SK-N-MC (cell line): ENCODE results near the gene NRARP.

Experiments
- DNase-seq: peaks from one replicate; pipeline ENCODE4 v3.0.0-alpha.2; 2011; ENCODE audit warnings: low read depth, low spot score
- H3K27ac ChIP-seq: fragments of 200-600 bp; sonication (generic); 2 replicates; pipeline ENCODE4 v1.5.1; 2016; ENCODE audit warnings: mixed run types
- H3K36me3 ChIP-seq: fragments of 200-600 bp; sonication (generic); 2 replicates; pipeline ENCODE4 v1.6.1; 2017; ENCODE audit warnings: antibody characterized with exemption, low read length, mixed read lengths; ENCODE audit not compliant: insufficient read depth
- H3K4me3 ChIP-seq: fragments of 200-600 bp; sonication (generic); 2 replicates; pipeline ENCODE4 v1.5.1; 2016
- H3K9ac ChIP-seq: fragments of 200-600 bp; sonication (generic); 2 replicates; pipeline ENCODE4 v1.8.0; 2017; ENCODE audit warnings: mixed run types, mixed read lengths; ENCODE audit not compliant: insufficient read length
- H3K9me3 ChIP-seq: fragments of 200-600 bp; sonication (generic); 2 replicates; pipeline ENCODE4 v1.6.1; 2017; ENCODE audit warnings: low read depth, mild to moderate bottlenecking, antibody characterized with exemption, low read length, moderate library complexity, mixed read lengths
- EZH2 ChIP-seq: fragments of 200-600 bp; sonication (generic); IDR thresholded peaks from one replicate; pipeline ENCODE4 v1.6.1; 2017; ENCODE audit warnings: antibody characterized with exemption
- FOXP2 ChIP-seq: optimal IDR thresholded peaks from 2 replicates; pipeline ENCODE3; 2011; ENCODE audit warnings: mild to moderate bottlenecking, moderate library complexity; ENCODE audit not compliant: insufficient read depth; ENCODE audit errors: extremely low read length, control extremely low read depth
- POLR2AphosphoS5 ChIP-seq: IDR thresholded peaks from 2 replicates; pipeline ENCODE4 v1.6.1; 2012; ENCODE audit warnings: mild to moderate bottlenecking, low read depth, low read length, borderline replicate concordance

NRARP gene

DNA sequence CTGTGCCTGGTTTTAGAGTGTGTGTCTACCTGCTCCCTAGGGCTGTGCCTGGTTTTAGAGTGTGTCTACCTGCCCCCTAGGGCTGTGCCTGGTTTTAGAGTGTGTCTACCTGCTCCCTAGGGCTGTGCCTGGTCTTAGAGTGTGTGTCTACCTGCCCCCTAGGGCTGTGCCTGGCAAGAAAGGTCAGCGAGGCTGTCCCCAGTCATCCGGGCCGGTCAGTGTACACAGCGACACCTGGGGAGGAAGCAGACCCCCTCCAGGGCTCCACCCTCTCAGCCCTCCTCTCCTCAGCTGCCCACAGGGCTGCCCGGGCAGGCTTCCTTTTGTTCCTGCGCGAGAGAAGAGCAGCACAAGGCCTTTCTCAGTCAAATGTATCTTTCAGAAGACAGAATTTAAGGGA lies 4.1 kb downstream of the NRARP start:
- no peak for DNase-seq
- Histone ChIP-seq H3K9ac (no peak overlapping the region), H3K4me3 (no peak overlapping the region), H3K36me3 (no peaks in the 10 kb centered on the region), H3K27ac (no peak overlapping the region), H3K9me3 (no peaks in the 10 kb centered on the region; the same call in 1 of the 2 replicates)
- TF ChIP-seq EZH2 (no peak), FOXP2 (no peak), POLR2AphosphoS5 (no peak)

DNA sequence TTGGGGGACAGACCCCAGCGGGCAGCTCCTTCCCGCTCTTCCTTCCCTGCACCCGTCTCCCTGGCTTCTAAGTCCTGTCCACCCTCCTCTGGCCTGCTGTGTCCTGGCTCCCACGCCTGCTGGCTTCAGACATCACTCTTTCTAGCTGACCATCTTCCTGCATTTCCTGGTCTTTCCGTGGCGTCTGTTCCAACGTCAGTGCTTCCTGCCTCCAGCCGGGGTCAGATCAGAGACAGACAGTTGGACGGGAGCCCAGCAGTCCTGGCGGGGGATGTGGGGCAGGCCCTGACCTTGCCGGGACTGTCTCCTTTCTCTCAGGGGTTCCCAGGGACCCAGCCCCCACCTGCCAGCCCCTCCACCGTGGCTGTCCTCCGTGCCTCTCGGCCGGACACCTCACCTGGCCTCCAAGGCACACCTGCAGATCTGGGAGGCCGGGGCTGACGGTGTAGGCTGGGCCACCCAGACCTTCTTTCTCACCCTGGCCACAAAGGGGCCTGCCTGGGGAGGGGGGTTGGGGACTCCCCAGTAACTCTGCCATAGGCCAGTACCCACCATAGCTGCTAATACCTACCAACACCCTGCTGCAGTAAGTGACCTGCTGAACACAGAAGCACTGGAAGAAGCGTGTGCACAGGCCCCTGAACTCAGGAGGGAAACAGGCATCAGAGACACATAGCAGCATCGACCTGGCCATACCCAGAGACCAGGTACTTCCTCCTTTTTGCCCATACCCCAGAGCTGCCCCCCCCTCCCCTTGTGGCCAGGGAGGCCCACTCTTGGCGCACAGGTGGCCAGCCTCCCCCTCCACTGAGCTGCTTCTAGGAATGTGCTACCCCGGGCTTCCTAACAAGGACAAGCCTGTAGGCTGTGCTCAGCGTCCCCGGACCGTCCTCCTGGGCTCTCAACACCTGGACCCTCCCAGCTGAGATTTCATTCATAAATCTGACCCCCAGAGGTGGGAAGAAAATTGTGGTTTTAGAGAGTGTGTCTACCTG lies 5.1 kb downstream of the NRARP start:
- Histone ChIP-seq H3K4me3 (no peak overlapping the region), H3K27ac (no peak overlapping the region), H3K36me3 (no peaks in the 10 kb centered on the region), H3K9ac (no peak overlapping the region), H3K9me3 (no peaks in the 10 kb centered on the region; the same call in 1 of the 2 replicates)
- no peak for DNase-seq
- TF ChIP-seq EZH2 = no peak
- TF ChIP-seq FOXP2 = no peak
- TF ChIP-seq POLR2AphosphoS5 = no peak

DNA sequence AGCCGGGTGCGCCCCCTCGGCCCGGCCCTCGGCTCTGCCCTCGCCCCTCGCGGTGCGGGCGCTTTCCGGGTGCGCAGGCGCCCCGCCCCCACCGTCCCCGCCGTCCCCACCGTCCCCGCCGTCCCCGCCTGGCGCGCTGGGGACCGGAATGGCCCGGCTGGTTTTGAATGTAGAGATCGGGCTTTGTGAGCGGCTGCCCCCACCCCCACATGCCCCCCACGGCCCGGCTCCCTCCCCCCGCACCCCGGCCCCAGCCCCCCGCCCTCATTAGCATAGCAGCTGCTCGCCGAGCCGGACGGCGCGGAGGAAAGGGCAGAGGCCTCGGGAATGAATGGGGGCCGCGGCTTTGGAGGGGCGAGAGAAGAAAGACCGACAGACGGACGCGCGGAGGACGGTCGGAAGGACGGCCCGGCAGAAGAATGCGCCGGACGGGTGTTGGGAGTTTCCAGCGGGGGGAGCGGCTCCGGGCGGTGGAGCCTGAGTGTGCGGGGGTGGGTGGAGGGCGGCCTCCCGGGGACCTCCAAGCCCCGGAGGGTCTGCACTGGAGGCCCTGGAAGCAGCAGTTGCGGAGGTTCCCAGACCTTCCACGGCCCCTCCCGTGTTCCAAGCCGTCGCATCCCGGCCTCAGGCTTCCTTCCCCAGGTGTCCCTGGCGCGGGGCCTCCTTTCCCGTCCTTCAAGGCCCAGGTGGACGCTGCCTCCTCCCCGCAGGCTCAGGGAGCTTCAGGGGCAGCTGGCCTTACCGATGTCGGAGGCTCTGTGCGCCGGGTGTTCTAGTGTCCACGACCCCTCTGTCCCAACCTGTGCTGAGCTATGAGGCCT lies 6.0 kb downstream of the NRARP start:
- H3K9ac ChIP-seq = no peak overlapping the region
- peak overlapping the region; percentile 60; the same call in 1 of the 2 replicates for H3K4me3 ChIP-seq
- no peak for TF ChIP-seq FOXP2
- no peaks in the 10 kb centered on the region for H3K36me3 ChIP-seq
- H3K9me3 ChIP-seq = no peaks in the 10 kb centered on the region; the same call in 1 of the 2 replicates
- no peak for DNase-seq
- H3K27ac ChIP-seq = no peak overlapping the region

DNA sequence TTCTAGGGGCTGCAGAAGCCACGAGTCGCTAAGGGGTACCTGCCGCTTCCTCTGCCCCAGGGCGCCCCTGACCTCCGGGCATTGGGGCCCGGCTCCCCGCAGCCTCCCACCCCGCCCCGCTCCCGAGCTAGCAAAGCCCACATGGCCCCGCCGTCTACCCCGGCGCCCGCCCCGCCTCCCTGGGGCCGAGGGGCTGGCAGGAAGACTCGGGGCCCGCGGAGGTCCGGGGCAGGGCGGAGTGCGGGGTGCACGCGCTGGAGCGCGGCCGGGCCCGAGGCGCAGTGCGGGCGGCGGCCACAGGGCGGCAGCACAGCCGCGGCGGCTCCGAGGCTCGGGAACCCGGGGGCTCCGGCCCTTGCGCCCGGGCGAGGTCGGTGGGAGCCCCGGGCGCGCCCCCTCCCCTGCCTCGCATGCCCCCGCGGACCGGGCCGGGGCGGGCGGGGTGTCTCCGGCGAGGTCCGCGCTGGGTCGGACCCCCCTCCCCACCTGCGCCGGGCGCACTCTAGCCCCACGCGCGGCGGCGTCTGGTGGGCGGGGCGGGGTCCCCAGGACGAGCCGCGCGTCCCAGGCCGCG lies 6.7 kb downstream of the NRARP start:
- Histone ChIP-seq H3K4me3 (peak overlapping the region; percentile 60), H3K27ac (no peak overlapping the region), H3K9ac (no peak overlapping the region), H3K9me3 (no peaks in the 10 kb centered on the region; the same call in 1 of the 2 replicates), H3K36me3 (no peaks in the 10 kb centered on the region)
- no peak for DNase-seq
- no peak for TF ChIP-seq FOXP2
- no peak for TF ChIP-seq EZH2
- no peak for TF ChIP-seq POLR2AphosphoS5

DNA sequence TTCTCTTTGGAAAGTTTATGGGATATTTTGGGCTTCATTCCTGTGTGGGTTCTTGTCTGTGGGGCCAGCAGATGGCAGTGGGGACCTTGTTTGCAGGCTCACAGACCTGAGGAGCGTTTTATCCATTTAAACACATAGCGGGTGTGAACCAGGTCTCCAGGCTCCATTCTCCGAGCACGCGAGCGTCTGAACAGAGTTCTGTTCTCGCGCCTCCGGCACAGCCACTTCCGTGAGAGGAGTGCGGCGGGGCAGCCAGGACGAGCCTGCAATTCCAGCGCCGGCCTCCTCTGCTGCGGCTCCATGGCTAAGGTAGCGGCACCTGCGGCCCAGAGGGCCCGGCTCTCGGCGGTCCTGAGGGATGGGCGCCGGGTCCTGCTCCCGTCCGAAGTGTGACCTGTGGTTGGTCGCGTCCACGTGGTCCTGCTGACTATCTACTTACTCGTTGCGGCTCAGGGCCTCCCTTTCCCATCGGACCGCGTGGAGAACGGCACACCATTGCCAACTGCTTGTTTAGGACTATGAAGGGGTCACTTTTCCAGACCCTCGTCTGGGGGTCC lies 7.3 kb downstream of the NRARP start:
- no peak overlapping the region for H3K27ac ChIP-seq
- H3K4me3 ChIP-seq = peak overlapping the region; percentile 60
- H3K36me3 ChIP-seq = no peaks in the 10 kb centered on the region
- no peak for TF ChIP-seq EZH2
- no peak for TF ChIP-seq FOXP2
- TF ChIP-seq POLR2AphosphoS5 = no peak
- DNase-seq = no peak
- no peak overlapping the region for H3K9ac ChIP-seq
- H3K9me3 ChIP-seq = no peaks in the 10 kb centered on the region; the same call in 1 of the 2 replicates

DNA sequence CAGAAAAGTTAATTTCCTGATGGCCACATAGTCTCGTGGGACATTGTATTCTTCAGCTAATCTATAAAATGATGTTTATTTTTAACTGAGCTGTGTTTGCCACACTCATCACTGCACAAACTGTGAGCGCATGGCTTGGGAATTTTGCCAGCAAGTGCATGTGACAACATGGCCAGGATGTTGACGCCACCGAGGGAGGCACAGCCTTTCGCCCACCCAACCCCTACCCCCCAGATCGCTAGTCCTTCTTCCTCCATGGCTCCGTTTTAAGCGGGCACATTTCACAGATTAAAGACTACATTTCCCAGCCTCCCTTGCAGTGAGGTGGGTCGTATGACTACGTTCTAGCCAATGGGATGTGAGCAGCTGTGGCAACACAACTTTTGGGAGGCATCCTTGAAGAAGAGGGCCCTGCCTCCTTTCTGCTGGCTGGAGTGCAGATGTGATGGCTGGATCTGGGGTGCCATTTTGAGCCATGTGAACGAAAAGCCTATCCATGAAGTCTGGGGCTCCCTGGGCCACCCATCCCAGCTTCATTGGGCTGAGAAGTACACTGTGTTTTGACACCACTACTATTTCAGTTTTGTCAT lies 7.9 kb downstream of the NRARP start:
- Histone ChIP-seq H3K9me3 (no peaks in the 10 kb centered on the region; the same call in 1 of the 2 replicates), H3K36me3 (no peaks in the 10 kb centered on the region), H3K9ac (no peak overlapping the region), H3K27ac (no peak overlapping the region), H3K4me3 (no peak overlapping the region)
- DNase-seq = no peak
- no peak for TF ChIP-seq POLR2AphosphoS5
- no peak for TF ChIP-seq EZH2
- TF ChIP-seq FOXP2 = no peak

DNA sequence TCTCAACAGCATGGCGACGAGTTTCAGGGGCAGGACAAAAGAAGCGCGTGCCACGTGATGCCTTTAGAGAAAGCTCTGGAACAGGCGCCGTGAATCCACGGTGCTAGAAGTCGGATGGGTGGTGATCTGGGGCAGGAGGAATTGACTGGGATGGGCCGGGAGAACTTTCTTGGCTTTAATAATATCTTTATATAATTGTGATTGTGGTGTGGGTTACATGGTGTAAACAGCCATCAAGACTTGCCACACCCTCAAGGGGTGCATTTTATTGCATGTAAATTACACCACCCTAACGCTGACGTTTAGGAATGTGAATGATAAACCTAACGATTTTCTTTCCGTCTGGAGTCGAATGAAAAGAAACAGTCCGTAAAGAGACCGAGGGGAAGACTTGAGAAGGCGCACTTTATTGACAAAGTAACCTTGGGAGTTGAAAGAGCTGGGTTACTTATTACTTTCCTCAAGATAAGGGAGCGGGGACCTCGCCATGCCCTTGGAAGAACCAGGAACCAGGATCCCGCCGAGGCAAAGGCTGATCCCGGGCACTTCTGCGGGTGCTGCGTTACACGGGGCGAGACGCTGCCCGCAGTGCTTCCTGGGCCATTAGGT lies 8.5 kb downstream of the NRARP start:
- Histone ChIP-seq H3K27ac (no peak overlapping the region), H3K9ac (no peak overlapping the region), H3K9me3 (no peaks in the 10 kb centered on the region; the same call in 1 of the 2 replicates), H3K36me3 (no peaks in the 10 kb centered on the region), H3K4me3 (no peak overlapping the region)
- no peak for DNase-seq
- TF ChIP-seq EZH2 (no peak), POLR2AphosphoS5 (no peak), FOXP2 (no peak)

DNA sequence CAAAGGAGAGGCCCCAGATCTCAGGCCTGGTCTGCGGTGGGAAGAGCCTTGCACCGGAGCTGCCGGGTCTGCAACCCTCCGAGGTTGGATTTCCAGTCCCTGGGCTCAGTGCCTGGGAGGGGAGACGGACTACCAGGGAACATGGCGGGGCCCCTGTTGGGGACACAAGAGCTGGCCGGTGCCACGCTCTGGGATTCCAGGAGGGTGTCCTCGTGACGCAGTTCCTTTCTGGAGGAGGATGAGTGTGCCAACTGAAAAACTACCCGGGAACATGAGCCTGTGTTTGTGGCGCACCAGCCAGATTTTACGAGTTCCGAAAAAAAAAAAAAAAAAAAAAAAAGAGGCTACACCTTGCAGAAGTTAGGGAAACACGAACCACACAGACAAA lies 9.0 kb downstream of the NRARP start:
- no peak overlapping the region for H3K27ac ChIP-seq
- H3K9ac ChIP-seq = no peak overlapping the region
- no peak for DNase-seq
- TF ChIP-seq EZH2 (no peak), FOXP2 (no peak), POLR2AphosphoS5 (no peak)
- H3K4me3 ChIP-seq = no peak overlapping the region
- H3K9me3 ChIP-seq = no peaks in the 10 kb centered on the region; the same call in 1 of the 2 replicates
- H3K36me3 ChIP-seq = no peaks in the 10 kb centered on the region
